ENCODE measurements around the gene TRIM50.

DNA sequence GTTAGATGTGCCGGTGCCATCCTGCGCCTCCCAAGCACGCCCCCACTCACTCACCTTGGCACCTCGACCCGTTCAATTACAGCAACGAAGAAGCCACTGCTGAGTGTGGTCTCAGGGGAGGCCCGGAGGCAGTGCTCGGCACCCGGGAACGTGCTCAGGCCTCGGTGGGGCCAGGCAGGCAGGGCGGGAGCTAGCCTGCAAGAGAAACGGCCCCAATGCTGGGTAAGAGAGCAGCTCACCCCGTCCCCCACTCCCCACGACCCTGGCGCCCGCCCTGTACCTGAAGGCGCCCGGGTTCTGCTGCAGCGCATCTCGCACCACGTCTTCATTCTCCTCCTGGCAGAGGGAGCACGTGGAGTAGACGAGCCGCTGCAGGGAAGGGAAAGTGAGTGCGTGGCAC is 24.3 kb downstream of the TRIM50 start:
- TF ChIP-seq, protein P1, sequence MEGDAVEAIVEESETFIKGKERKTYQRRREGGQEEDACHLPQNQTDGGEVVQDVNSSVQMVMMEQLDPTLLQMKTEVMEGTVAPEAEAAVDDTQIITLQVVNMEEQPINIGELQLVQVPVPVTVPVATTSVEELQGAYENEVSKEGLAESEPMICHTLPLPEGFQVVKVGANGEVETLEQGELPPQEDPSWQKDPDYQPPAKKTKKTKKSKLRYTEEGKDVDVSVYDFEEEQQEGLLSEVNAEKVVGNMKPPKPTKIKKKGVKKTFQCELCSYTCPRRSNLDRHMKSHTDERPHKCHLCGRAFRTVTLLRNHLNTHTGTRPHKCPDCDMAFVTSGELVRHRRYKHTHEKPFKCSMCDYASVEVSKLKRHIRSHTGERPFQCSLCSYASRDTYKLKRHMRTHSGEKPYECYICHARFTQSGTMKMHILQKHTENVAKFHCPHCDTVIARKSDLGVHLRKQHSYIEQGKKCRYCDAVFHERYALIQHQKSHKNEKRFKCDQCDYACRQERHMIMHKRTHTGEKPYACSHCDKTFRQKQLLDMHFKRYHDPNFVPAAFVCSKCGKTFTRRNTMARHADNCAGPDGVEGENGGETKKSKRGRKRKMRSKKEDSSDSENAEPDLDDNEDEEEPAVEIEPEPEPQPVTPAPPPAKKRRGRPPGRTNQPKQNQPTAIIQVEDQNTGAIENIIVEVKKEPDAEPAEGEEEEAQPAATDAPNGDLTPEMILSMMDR (conservative IDR thresholded peaks at IDR 0.05; ENCODE audit: low read depth in 2 of 2): no peak
- TF ChIP-seq EZH2phosphoT487 (IDR thresholded peaks at IDR 0.05; ENCODE audit: unreplicated experiment): no peak
- TF ChIP-seq EZH2 (IDR thresholded peaks at IDR 0.05; ENCODE audit: low read depth, unreplicated experiment): no peak
- TF ChIP-seq POLR2AphosphoS5 (IDR thresholded peaks at IDR 0.05; ENCODE audit: low read depth): no peak
- TF ChIP-seq, protein P2, sequence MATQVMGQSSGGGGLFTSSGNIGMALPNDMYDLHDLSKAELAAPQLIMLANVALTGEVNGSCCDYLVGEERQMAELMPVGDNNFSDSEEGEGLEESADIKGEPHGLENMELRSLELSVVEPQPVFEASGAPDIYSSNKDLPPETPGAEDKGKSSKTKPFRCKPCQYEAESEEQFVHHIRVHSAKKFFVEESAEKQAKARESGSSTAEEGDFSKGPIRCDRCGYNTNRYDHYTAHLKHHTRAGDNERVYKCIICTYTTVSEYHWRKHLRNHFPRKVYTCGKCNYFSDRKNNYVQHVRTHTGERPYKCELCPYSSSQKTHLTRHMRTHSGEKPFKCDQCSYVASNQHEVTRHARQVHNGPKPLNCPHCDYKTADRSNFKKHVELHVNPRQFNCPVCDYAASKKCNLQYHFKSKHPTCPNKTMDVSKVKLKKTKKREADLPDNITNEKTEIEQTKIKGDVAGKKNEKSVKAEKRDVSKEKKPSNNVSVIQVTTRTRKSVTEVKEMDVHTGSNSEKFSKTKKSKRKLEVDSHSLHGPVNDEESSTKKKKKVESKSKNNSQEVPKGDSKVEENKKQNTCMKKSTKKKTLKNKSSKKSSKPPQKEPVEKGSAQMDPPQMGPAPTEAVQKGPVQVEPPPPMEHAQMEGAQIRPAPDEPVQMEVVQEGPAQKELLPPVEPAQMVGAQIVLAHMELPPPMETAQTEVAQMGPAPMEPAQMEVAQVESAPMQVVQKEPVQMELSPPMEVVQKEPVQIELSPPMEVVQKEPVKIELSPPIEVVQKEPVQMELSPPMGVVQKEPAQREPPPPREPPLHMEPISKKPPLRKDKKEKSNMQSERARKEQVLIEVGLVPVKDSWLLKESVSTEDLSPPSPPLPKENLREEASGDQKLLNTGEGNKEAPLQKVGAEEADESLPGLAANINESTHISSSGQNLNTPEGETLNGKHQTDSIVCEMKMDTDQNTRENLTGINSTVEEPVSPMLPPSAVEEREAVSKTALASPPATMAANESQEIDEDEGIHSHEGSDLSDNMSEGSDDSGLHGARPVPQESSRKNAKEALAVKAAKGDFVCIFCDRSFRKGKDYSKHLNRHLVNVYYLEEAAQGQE (IDR thresholded peaks at IDR 0.05; ENCODE audit: unreplicated experiment): no peak
- TF ChIP-seq JUNB (IDR thresholded peaks at IDR 0.05; ENCODE audit: unreplicated experiment): no peak
- no peak for TF ChIP-seq ZNF114 (CRISPR knock-in tag; IDR thresholded peaks at IDR 0.05)
- TF ChIP-seq NANOG (IDR thresholded peaks at IDR 0.05; ENCODE audit: borderline replicate concordance): no peak
- TF ChIP-seq, protein P3, sequence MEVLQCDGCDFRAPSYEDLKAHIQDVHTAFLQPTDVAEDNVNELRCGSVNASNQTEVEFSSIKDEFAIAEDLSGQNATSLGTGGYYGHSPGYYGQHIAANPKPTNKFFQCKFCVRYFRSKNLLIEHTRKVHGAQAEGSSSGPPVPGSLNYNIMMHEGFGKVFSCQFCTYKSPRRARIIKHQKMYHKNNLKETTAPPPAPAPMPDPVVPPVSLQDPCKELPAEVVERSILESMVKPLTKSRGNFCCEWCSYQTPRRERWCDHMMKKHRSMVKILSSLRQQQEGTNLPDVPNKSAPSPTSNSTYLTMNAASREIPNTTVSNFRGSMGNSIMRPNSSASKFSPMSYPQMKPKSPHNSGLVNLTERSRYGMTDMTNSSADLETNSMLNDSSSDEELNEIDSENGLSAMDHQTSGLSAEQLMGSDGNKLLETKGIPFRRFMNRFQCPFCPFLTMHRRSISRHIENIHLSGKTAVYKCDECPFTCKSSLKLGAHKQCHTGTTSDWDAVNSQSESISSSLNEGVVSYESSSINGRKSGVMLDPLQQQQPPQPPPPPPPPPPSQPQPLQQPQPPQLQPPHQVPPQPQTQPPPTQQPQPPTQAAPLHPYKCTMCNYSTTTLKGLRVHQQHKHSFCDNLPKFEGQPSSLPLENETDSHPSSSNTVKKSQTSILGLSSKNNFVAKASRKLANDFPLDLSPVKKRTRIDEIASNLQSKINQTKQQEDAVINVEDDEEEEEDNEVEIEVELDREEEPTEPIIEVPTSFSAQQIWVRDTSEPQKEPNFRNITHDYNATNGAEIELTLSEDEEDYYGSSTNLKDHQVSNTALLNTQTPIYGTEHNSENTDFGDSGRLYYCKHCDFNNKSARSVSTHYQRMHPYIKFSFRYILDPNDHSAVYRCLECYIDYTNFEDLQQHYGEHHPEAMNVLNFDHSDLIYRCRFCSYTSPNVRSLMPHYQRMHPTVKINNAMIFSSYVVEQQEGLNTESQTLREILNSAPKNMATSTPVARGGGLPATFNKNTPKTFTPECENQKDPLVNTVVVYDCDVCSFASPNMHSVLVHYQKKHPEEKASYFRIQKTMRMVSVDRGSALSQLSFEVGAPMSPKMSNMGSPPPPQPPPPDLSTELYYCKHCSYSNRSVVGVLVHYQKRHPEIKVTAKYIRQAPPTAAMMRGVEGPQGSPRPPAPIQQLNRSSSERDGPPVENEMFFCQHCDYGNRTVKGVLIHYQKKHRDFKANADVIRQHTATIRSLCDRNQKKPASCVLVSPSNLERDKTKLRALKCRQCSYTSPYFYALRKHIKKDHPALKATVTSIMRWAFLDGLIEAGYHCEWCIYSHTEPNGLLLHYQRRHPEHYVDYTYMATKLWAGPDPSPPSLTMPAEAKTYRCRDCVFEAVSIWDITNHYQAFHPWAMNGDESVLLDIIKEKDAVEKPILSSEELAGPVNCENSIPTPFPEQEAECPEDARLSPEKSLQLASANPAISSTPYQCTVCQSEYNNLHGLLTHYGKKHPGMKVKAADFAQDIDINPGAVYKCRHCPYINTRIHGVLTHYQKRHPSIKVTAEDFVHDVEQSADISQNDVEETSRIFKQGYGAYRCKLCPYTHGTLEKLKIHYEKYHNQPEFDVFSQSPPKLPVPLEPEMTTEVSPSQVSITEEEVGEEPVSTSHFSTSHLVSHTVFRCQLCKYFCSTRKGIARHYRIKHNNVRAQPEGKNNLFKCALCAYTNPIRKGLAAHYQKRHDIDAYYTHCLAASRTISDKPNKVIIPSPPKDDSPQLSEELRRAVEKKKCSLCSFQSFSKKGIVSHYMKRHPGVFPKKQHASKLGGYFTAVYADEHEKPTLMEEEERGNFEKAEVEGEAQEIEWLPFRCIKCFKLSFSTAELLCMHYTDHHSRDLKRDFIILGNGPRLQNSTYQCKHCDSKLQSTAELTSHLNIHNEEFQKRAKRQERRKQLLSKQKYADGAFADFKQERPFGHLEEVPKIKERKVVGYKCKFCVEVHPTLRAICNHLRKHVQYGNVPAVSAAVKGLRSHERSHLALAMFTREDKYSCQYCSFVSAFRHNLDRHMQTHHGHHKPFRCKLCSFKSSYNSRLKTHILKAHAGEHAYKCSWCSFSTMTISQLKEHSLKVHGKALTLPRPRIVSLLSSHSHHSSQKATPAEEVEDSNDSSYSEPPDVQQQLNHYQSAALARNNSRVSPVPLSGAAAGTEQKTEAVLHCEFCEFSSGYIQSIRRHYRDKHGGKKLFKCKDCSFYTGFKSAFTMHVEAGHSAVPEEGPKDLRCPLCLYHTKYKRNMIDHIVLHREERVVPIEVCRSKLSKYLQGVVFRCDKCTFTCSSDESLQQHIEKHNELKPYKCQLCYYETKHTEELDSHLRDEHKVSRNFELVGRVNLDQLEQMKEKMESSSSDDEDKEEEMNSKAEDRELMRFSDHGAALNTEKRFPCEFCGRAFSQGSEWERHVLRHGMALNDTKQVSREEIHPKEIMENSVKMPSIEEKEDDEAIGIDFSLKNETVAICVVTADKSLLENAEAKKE (CRISPR knock-in tag; IDR thresholded peaks at IDR 0.05): no peak
- TF ChIP-seq CREB1 (CRISPR knock-in tag; IDR thresholded peaks at IDR 0.05; ENCODE audit: low read depth): no peak
- TF ChIP-seq, protein P4, sequence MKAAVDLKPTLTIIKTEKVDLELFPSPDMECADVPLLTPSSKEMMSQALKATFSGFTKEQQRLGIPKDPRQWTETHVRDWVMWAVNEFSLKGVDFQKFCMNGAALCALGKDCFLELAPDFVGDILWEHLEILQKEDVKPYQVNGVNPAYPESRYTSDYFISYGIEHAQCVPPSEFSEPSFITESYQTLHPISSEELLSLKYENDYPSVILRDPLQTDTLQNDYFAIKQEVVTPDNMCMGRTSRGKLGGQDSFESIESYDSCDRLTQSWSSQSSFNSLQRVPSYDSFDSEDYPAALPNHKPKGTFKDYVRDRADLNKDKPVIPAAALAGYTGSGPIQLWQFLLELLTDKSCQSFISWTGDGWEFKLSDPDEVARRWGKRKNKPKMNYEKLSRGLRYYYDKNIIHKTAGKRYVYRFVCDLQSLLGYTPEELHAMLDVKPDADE (IDR thresholded peaks at IDR 0.05): no peak
- TF ChIP-seq STAT1 (IDR thresholded peaks at IDR 0.05; ENCODE audit: unreplicated experiment): no peak

All from GM23338 (cell line).